Measurements from ENCODE around the gene BLOC1S2. TPM values are rescaled to one million over a fixed set of nuclear protein-coding genes. Genes with fewer than 3 reads are reported as not detected.
A peak's percentile ranks its signal among the peaks of the same experiment; 100 is the strongest.
"Not testable (repeated sequence)": the region's sequence is repeated elsewhere in the genome, so short reads cannot be mapped to it uniquely, and the experiment has no call there.

BLOC1S2 gene
- total RNA-seq, 1 experiment from 2014 or later = 54.1 TPM

- TF ChIP-seq STAT6 (CRISPR knock-in tag; conservative IDR thresholded peaks at IDR 0.05; ENCODE audit: low read depth) (no peak), GABPB1 (CRISPR knock-in tag; IDR thresholded peaks at IDR 0.05) (no peak), HMGA2 (CRISPR knock-in tag; IDR thresholded peaks at IDR 0.05) (no peak), TP53 (CRISPR knock-in tag; IDR thresholded peaks at IDR 0.05) (no peak), ZNF425 (CRISPR knock-in tag; conservative IDR thresholded peaks at IDR 0.05) (no peak), SMAD4 (CRISPR knock-in tag; IDR thresholded peaks at IDR 0.05) (no peak), ZNF671 (CRISPR knock-in tag; IDR thresholded peaks at IDR 0.05) (no peak), ZNF423 (CRISPR knock-in tag; IDR thresholded peaks at IDR 0.05) (no peak)
Observed at GRCh38 chr10:100297242-100297641, 10.8 kb upstream of the BLOC1S2 start (continued).

- no peak for ATAC-seq
- Mint-ChIP-seq H3K9me3 (no peaks in the 10 kb centered on the region), H3K36me3 (no peaks in the 10 kb centered on the region), H3K4me3 (no peak overlapping the region), H3K27ac (no peak overlapping the region), H3K4me1 (peaks cover 8% of the 10 kb centered on the region), H3K27me3 (ENCODE audit: low read depth) (peaks cover 14% of the 10 kb centered on the region)
- TF ChIP-seq MAX (CRISPR knock-in tag; IDR thresholded peaks at IDR 0.05) = no peak
- TF ChIP-seq NR1H2 (CRISPR knock-in tag; IDR thresholded peaks at IDR 0.05) = no peak
- no peak for TF ChIP-seq ZNF416 (CRISPR knock-in tag; IDR thresholded peaks at IDR 0.05)
- no peak for TF ChIP-seq ZBTB43 (CRISPR knock-in tag; IDR thresholded peaks at IDR 0.05)
- no peak for TF ChIP-seq USF1 (CRISPR knock-in tag; IDR thresholded peaks at IDR 0.05)
- no peak for TF ChIP-seq ETV6 (CRISPR knock-in tag; IDR thresholded peaks at IDR 0.05)
- TF ChIP-seq ZNF317 (CRISPR knock-in tag; IDR thresholded peaks at IDR 0.05; ENCODE audit: borderline replicate concordance, low read depth) = no peak
- TF ChIP-seq CREB1 (CRISPR knock-in tag; IDR thresholded peaks at IDR 0.05) = no peak
- no peak for TF ChIP-seq ZNF671 (CRISPR knock-in tag; IDR thresholded peaks at IDR 0.05)
- TF ChIP-seq FOXK1 (CRISPR knock-in tag; IDR thresholded peaks at IDR 0.05) = no peak
- no peak for TF ChIP-seq TP53 (CRISPR knock-in tag; IDR thresholded peaks at IDR 0.05)
- TF ChIP-seq ZNF219 (CRISPR knock-in tag; IDR thresholded peaks at IDR 0.05; ENCODE audit: borderline replicate concordance) = no peak
- CTCF ChIA-PET = no interaction called here
- POLR2A ChIA-PET = no interaction called here
- no peak for DNase-seq (ENCODE audit: low spot score)
Observed at GRCh38 chr10:100293066-100293465, 6.6 kb upstream of the BLOC1S2 start.

GRCh38 chr10:100292300-100292699 lies 5.8 kb upstream of the BLOC1S2 start:
- TF ChIP-seq GABPB1 (CRISPR knock-in tag; IDR thresholded peaks at IDR 0.05) = peak; percentile 56; the same call in 1 of the 2 replicates

More at GRCh38 chr10:100292300-100292699, 5.8 kb upstream of the BLOC1S2 start:
- DNase-seq (ENCODE audit: low spot score); H3K36me3 Mint-ChIP-seq; ATAC-seq; H3K4me3 Mint-ChIP-seq; H3K9me3 Mint-ChIP-seq; H3K27ac Mint-ChIP-seq; POLR2A ChIA-PET; H3K4me1 Mint-ChIP-seq: not testable (repeated sequence)
- peaks cover 18% of the 10 kb centered on the region for H3K27me3 Mint-ChIP-seq (ENCODE audit: low read depth)
- CTCF ChIA-PET = interaction anchor here (1.2 kb wide), 1 partner anchor 216 kb away, joined by 3 read pairs; no protein-coding TSS in a partner anchor
